Endothelial cell of umbilical vein (primary cell): Measurements from ENCODE around the gene CLVS2. TPM values are rescaled to one million over a fixed set of nuclear protein-coding genes. Genes with fewer than 3 reads are reported as not detected.

Experiments used
- BruUV-seq: library from RNA; stranded (reverse); fragments of 400-500 nt; replicated peaks from 2 replicates; lab custom pipeline; 2021; lab: Mats Ljungman, UMichigan
- CTCF ChIA-PET: fragments of 300-600, 350-600 bp; sonication (Branson Sonifier 250); formaldehyde crosslinking; loops from one replicate; lab custom pipeline; 2021; ENCODE audit warnings: antibody characterized with exemption, inconsistent platforms; lab: Charles Lee
- POLR2A ChIA-PET: fragments of 300-600, 350-600 bp; sonication (Branson Sonifier 250); formaldehyde crosslinking; loops from one replicate; lab custom pipeline; 2021; ENCODE audit warnings: antibody characterized with exemption, inconsistent platforms; lab: Charles Lee
- DNase-seq: peaks from one replicate; pipeline ENCODE4 v3.0.0-alpha.2; 2011; ENCODE audit warnings: low read depth, low spot score
- FAIRE-seq: peaks from 2 replicates; lab custom pipeline; 2011; peaks lifted over from hg19 to GRCh38; lab: Jason Lieb, UNC
- H2AFZ ChIP-seq: 2 replicates; pipeline ENCODE4 v1.6.0; 2012; ENCODE audit warnings: low read depth, low read length, control low read depth, inconsistent platforms
- H3K27ac ChIP-seq: 2 replicates; pipeline ENCODE4 v1.5.1; 2011; ENCODE audit warnings: low read depth, mild to moderate bottlenecking, control low read depth, low read length, moderate library complexity; ENCODE audit not compliant: insufficient read depth
- H3K27me3 ChIP-seq, 2 experiments: 2 replicates each; pipeline versions ENCODE4 v1.6.0 to v1.6.1; 2011; ENCODE audit warnings: low read length in 2 of 2, mixed read lengths in 1 of 2; ENCODE audit not compliant: control insufficient read depth in 2 of 2, insufficient read depth in 2 of 2
- H3K36me3 ChIP-seq, 2 experiments: 2 replicates in 1 of 2; 3 replicates in 1 of 2; pipeline ENCODE4 v1.5.1; 2011; ENCODE audit warnings: low read length in 2 of 2, mild to moderate bottlenecking in 1 of 2, moderate library complexity in 1 of 2; ENCODE audit not compliant: control insufficient read depth in 2 of 2, insufficient read depth in 2 of 2; ENCODE audit errors: extremely low read depth in 1 of 2
- H3K4me1 ChIP-seq: 3 replicates; pipeline ENCODE4 v1.5.1; 2011; ENCODE audit warnings: mild to moderate bottlenecking, low read length; ENCODE audit not compliant: control insufficient read depth, insufficient read depth; ENCODE audit errors: extremely low read depth
- H3K4me2 ChIP-seq: 2 replicates; pipeline ENCODE4 v1.6.1; 2011; ENCODE audit warnings: low read length, control low read depth, mixed read lengths; ENCODE audit not compliant: insufficient read depth
- H3K4me3 ChIP-seq, 3 experiments: fragments of 200-600 bp in 1 of 3; sonication (generic), shearing (Covaris generic) in 1 of 3; replicated peaks in 1 of 3; 2 replicates each; pipeline ENCODE4 v1.5.1; 2011 to 2016; ENCODE audit warnings: control low read depth in 3 of 3, low read length in 3 of 3, mild to moderate bottlenecking in 2 of 3, inconsistent platforms in 1 of 3, low read depth in 1 of 3, moderate library complexity in 1 of 3; ENCODE audit not compliant: insufficient read depth in 1 of 3
- H3K79me2 ChIP-seq: 2 replicates; pipeline ENCODE4 v1.6.0; 2012; ENCODE audit warnings: low read length, inconsistent platforms; ENCODE audit not compliant: control insufficient read depth, insufficient read depth
- H3K9ac ChIP-seq: replicated peaks from 2 replicates; pipeline ENCODE3; 2011; ENCODE audit warnings: low read length, control low read depth; ENCODE audit not compliant: insufficient read depth; ENCODE audit errors: extremely low read depth
- H3K9me1 ChIP-seq: replicated peaks from 3 replicates; pipeline ENCODE4 v1.6.0; 2011; ENCODE audit warnings: mild to moderate bottlenecking, low read length; ENCODE audit not compliant: control insufficient read depth, insufficient read depth; ENCODE audit errors: extremely low read depth
- H3K9me3 ChIP-seq: replicated peaks from 2 replicates; pipeline ENCODE4 v1.5.1; 2012; ENCODE audit warnings: low read length, inconsistent platforms; ENCODE audit not compliant: control insufficient read depth, insufficient read depth
- H4K20me1 ChIP-seq: replicated peaks from 2 replicates; pipeline ENCODE3; 2011; ENCODE audit warnings: mild to moderate bottlenecking, low read length; ENCODE audit not compliant: control insufficient read depth, insufficient read depth; ENCODE audit errors: extremely low read depth
- CTCF ChIP-seq, 2 donors: IDR thresholded peaks; 1 replicate in 1 of 2; 2 replicates in 1 of 2; pipeline ENCODE4 v1.5.1; 2011; ENCODE audit warnings: low read length in 2 of 2, mild to moderate bottlenecking in 2 of 2, moderate library complexity in 2 of 2, control low read depth in 1 of 2, inconsistent platforms in 1 of 2, low read depth in 1 of 2; ENCODE audit not compliant: insufficient read depth in 1 of 2; ENCODE audit errors: extremely low read depth in 1 of 2
- EZH2 ChIP-seq: IDR thresholded peaks from 2 replicates; pipeline ENCODE4 v1.6.1; 2012; ENCODE audit warnings: borderline replicate concordance, low read depth, mild to moderate bottlenecking, moderate library complexity, low read length, inconsistent platforms; ENCODE audit not compliant: severe bottlenecking
- FOS ChIP-seq: IDR thresholded peaks from 2 replicates; pipeline ENCODE4 v1.6.1; 2011; ENCODE audit warnings: mild to moderate bottlenecking, low read length, moderate library complexity, borderline replicate concordance; ENCODE audit not compliant: insufficient read depth
- GATA2 ChIP-seq: IDR thresholded peaks from 2 replicates; pipeline ENCODE4 v1.7.0; 2011; ENCODE audit warnings: low read depth, mild to moderate bottlenecking, moderate library complexity, mixed read lengths, low read length; ENCODE audit not compliant: insufficient read length, insufficient read depth
- JUN ChIP-seq: IDR thresholded peaks from 2 replicates; pipeline ENCODE4 v1.6.1; 2011; ENCODE audit warnings: borderline replicate concordance, low read depth; ENCODE audit not compliant: insufficient read length, insufficient read depth
- MAX ChIP-seq: IDR thresholded peaks from 2 replicates; pipeline ENCODE4 v1.6.1; 2011; ENCODE audit not compliant: insufficient read depth, insufficient read length
- MYC ChIP-seq: IDR thresholded peaks from one replicate; pipeline ENCODE4 v1.6.1; 2011; ENCODE audit warnings: mild to moderate bottlenecking, low read depth, low read length
- POLR2A ChIP-seq: IDR thresholded peaks from 2 replicates; pipeline ENCODE4 v1.6.1; 2012; ENCODE audit warnings: low read depth, mild to moderate bottlenecking, control low read depth, low read length
- POLR2AphosphoS5 ChIP-seq: IDR thresholded peaks from 2 replicates; pipeline ENCODE4 v1.6.1; 2012; ENCODE audit warnings: low read depth, mild to moderate bottlenecking, control low read depth, low read length, moderate library complexity; ENCODE audit not compliant: insufficient read depth
- dilution Hi-C: fragments of 300-500 bp; cut with MboI; formaldehyde crosslinking; loops from one replicate; pipeline ENCODE4 v1.15.0; 2019; ENCODE audit warnings: low sequenced_read_pairs; ENCODE audit not compliant: extremely low pct_ligation_motif_present
- intact Hi-C: fragments of 100-400 bp; cut with micrococcal nuclease; formaldehyde crosslinking; loops from one replicate; pipeline ENCODE4 v1.10.0; 2022
- polyA plus RNA-seq, 4 experiments: library from polyadenylated mRNA; depleted of rRNA in 3 of 4; stranded (reverse) in 3 of 4; unstranded in 1 of 4; fragments of >200 nt; gene quantifications; 2 replicates each; pipeline versions ENCODE4 v1.2.1 to v1.2.3, GENCODE V29; 2011 to 2012; ENCODE audit warnings: missing spikeins in 1 of 4
- total RNA-seq: library from RNA; stranded (reverse); gene quantifications from 2 replicates; pipeline ENCODE4 v1.2.3, GENCODE V29; 2021

The CLVS2 gene
- total and polyA plus RNA-seq, 2 donors (not counting 3 experiments of a cell fraction or from before 2014, with no cell fraction given) = not detected

GRCh38 chr6:123064038-123064437 lies 68.0 kb downstream of the CLVS2 start:
- H3K36me3 ChIP-seq = no peaks in the 10 kb centered on the region
- DNase-seq = peak; percentile 18
- no peaks in the 10 kb centered on the region for H3K79me2 ChIP-seq
- no peak overlapping the region for H3K9ac ChIP-seq
- no peak overlapping the region for H3K4me3 ChIP-seq
- H3K4me1 ChIP-seq = peaks cover 3% of the 10 kb centered on the region
- intact Hi-C loops (no loop called here), dilution Hi-C loops (no loop called here)
- BruUV-seq = no TSS peak
- H4K20me1 ChIP-seq = no peaks in the 10 kb centered on the region
- ChIA-PET CTCF (no interaction called here), POLR2A (no interaction called here)
- H3K4me2 ChIP-seq = no peak overlapping the region
- peak overlapping the region; percentile 2 for H2AFZ ChIP-seq
- H3K9me1 ChIP-seq = peaks cover 2% of the 10 kb centered on the region
- peak; percentile 21 for FAIRE-seq
- TF ChIP-seq EZH2 (no peak), POLR2A (no peak), CTCF (IDR thresholded peaks at IDR 0.05; ENCODE audit: extremely low read depth in 1 of 2, insufficient read depth in 1 of 2, low read depth in 1 of 2, low read length in 2 of 2) (no peak), POLR2AphosphoS5 (no peak), GATA2 (no peak), MAX (no peak), FOS (no peak), JUN (no peak), MYC (no peak)
- no peaks in the 10 kb centered on the region for H3K27me3 ChIP-seq
- no peak overlapping the region for H3K27ac ChIP-seq
- no peaks in the 10 kb centered on the region for H3K9me3 ChIP-seq
